Left ventricle myocardium inferior (tissue), 1 donor: ENCODE measurements around the gene THOC6. TPM values are rescaled to one million over a fixed set of nuclear protein-coding genes. Genes with fewer than 3 reads are reported as not detected.

Source experiments
- DNase-seq: peaks from one replicate; pipeline ENCODE4 v3.0.0-alpha.2; 2020
- H3K27ac ChIP-seq: fragments of 200-600 bp; replicated peaks from 2 replicates; pipeline ENCODE4 v1.8.0; 2021
- H3K27me3 ChIP-seq: fragments of 200-600 bp; 2 replicates; pipeline ENCODE4 v1.8.0; 2021; ENCODE audit warnings: low read depth
- H3K36me3 ChIP-seq: fragments of 200-600 bp; 2 replicates; pipeline ENCODE4 v1.8.0; 2021
- H3K4me1 ChIP-seq: fragments of 200-600 bp; 2 replicates; pipeline ENCODE4 v1.8.0; 2021
- H3K4me3 ChIP-seq: fragments of 200-600 bp; 2 replicates; pipeline ENCODE4 v1.8.0; 2021; ENCODE audit warnings: mild to moderate bottlenecking, moderate library complexity
- H3K9me3 ChIP-seq: fragments of 200-600 bp; replicated peaks from 2 replicates; pipeline ENCODE4 v1.8.0; 2021
- CTCF ChIP-seq: fragments of 200-600 bp; IDR thresholded peaks from 2 replicates; pipeline ENCODE4 v1.8.0; 2021; ENCODE audit warnings: antibody characterized with exemption, mild to moderate bottlenecking, borderline replicate concordance
- intact Hi-C: fragments of 100-400 bp; cut with micrococcal nuclease; formaldehyde crosslinking; loops from one replicate; pipeline ENCODE4 v1.11.0; 2022
- total RNA-seq: library from RNA; stranded (reverse); fragmentation: NEBNext Ultra II Directional; extraction: Animal tissue kit (Norgen Biotek cat#: 25700); gene quantifications from one replicate; pipeline ENCODE4 v1.2.1, GENCODE V29; 2021
- donor health status: DM: no; HTN: yes; CAD: no; lungs with severe emphysema.

Gene THOC6
- total RNA-seq, 1 donor from 2014 or later: 9.1 TPM

DNA sequence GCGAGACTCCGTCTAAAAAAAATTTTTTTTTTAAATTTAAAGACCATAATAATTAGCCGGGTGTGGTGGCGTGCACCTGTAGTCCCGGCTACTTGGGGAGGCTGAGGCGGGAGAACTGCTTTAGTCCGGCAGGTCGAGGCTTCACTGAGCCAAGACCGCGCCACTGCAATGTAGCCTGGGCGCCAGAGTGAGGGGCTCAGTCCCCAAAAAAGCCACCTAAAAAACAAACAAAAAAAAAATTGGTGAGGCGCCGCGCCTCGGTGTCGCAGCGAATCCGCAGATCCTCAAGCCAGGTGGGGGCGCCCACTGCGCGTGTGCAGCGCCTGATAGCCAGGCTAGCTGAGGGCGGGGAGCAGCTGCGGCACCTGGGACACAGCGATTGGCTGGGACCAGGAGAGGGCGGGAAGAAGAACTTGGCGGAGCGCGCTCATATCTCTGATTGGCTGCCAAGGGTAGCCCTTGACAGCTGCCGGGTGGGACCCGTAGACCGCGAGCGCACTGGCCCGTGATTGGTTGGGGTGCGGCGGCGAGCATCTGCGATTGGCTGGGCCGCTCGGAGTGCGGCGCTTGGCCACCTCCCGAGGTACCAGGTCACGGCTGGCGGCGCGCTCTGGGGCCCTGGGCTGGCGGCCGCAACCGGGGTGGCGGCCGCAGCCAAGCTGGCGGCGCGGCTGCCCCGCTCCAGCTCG is 20.1 kb upstream of the THOC6 start:
- TF ChIP-seq CTCF: peak; percentile 54
- peaks cover 10% of the 10 kb centered on the region for H3K4me1 ChIP-seq
- peak; percentile 95 for DNase-seq
- peaks cover 76% of the 10 kb centered on the region for H3K27me3 ChIP-seq
- H3K27ac ChIP-seq: peak overlapping the region; percentile 54
- H3K36me3 ChIP-seq: no peaks in the 10 kb centered on the region
- peak overlapping the region; percentile 60 for H3K4me3 ChIP-seq
- intact Hi-C loops: no loop called here
- no peaks in the 10 kb centered on the region for H3K9me3 ChIP-seq

DNA sequence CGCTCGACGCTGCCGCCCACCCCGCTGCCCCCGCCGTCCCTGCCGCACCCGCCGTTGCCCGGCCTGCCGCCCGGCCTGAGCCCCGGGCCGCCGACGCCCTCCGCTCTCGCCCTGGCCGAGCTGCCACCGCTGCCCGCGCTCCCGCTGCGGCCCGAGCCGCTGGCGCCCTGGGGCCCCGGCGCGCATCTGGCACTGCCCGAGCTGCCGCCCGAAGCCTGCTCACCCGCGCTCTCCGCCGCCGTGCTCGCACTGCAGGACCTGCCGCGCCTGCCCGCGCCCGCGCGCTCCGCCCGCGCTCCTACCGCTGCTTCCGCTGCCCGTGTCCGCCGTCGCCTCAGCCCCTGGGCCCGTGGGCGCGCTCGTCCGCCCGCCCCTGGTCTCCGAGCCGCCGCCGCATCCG is 19.5 kb upstream of the THOC6 start:
- Histone ChIP-seq H3K9me3 (no peaks in the 10 kb centered on the region), H3K27me3 (peaks cover 77% of the 10 kb centered on the region), H3K4me3 (peak overlapping the region; percentile 60), H3K4me1 (peaks cover 10% of the 10 kb centered on the region), H3K36me3 (no peaks in the 10 kb centered on the region), H3K27ac (peak overlapping the region; percentile 30)
- no peak for TF ChIP-seq CTCF
- intact Hi-C loops: no loop called here
- DNase-seq: no peak

DNA sequence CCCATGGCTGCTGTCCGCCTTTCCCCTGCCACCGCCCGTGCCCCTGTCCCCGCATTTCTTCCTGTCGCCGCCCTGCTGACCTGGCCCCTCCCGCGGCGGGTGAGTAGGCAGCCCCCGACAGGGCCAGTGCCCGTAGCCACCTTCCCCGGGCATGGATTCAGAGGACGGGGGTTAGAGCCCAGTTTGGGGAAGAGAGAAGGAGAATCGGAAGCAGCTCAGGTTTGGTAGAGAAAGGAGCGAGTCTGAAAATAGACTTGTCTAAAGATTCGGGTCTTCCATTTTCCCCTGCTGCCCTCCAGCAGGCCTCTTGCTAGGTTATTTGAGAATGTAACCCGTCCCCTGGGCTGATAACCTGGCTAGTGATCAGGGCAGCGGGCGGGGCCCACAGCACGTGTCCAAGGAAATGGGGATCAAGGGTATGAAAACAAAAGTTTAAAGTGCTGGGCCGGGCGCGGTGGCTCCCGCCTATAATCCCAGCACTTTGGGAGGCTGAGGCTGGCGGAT is 19.0 kb upstream of the THOC6 start:
- TF ChIP-seq CTCF: no peak
- Histone ChIP-seq H3K27ac (peak overlapping the region; percentile 46), H3K9me3 (no peaks in the 10 kb centered on the region), H3K4me1 (peaks cover 10% of the 10 kb centered on the region), H3K27me3 (peaks cover 82% of the 10 kb centered on the region), H3K36me3 (no peaks in the 10 kb centered on the region), H3K4me3 (peak overlapping the region; percentile 60)
- no peak for DNase-seq
- intact Hi-C loops: no loop called here

GRCh38 chr16:3007059-3007956 is 16.5 kb upstream of the THOC6 start:
- H3K27ac ChIP-seq: no peak overlapping the region
- TF ChIP-seq CTCF: no peak

GRCh38 chr16:3007957-3008689 is 15.7 kb upstream of the THOC6 start:
- Histone ChIP-seq H3K4me1 (peaks cover 10% of the 10 kb centered on the region), H3K4me3 (no peak overlapping the region), H3K9me3 (no peaks in the 10 kb centered on the region), H3K36me3 (no peaks in the 10 kb centered on the region), H3K27me3 (peaks cover 91% of the 10 kb centered on the region), H3K27ac (no peak overlapping the region)
- peak; percentile 43 for DNase-seq
- intact Hi-C loops: no loop called here
- TF ChIP-seq CTCF: no peak

More at GRCh38 chr16:3007059-3007956, 16.5 kb upstream of the THOC6 start:
- Histone ChIP-seq H3K4me3 (no peak overlapping the region), H3K36me3 (no peaks in the 10 kb centered on the region), H3K9me3 (no peaks in the 10 kb centered on the region), H3K4me1 (peaks cover 10% of the 10 kb centered on the region), H3K27me3 (peaks cover 86% of the 10 kb centered on the region)
- intact Hi-C loops: no loop called here
- no peak for DNase-seq
